Prostate gland (tissue), 2 donors: ENCODE results near the gene CYP4F12.

Experiments
- CTCF ChIP-seq, 4 experiments: fragments of 200-600 bp in 2 of 4; fragments of 450-650 bp in 2 of 4; sonication (generic) in 2 of 4; IDR thresholded peaks; 1 replicate in 3 of 4; 2 replicates in 1 of 4; pipeline ENCODE4 v1.5.1; 2016 to 2019; ENCODE audit warnings: antibody characterized with exemption in 4 of 4, mild to moderate bottlenecking in 2 of 4, moderate library complexity in 2 of 4
- POLR2A ChIP-seq: fragments of 450-650 bp; IDR thresholded peaks from one replicate; pipeline ENCODE4 v1.6.1; 2016; ENCODE audit warnings: antibody characterized with exemption, mild to moderate bottlenecking
- POLR2AphosphoS5 ChIP-seq: sonication (generic); formaldehyde crosslinking; IDR thresholded peaks from one replicate; pipeline ENCODE4 v1.6.1; 2017; ENCODE audit warnings: antibody characterized with exemption

- TF ChIP-seq POLR2AphosphoS5 (no peak), CTCF (IDR thresholded peaks at IDR 0.05) (no peak), POLR2A (no peak)
Observed at GRCh38 chr19:15701757-15702533, 29.1 kb downstream of the CYP4F12 start.
